Esophagus squamous epithelium (tissue), 5 donors: Measurements from ENCODE around the gene SCUBE2. TPM values are rescaled to one million over a fixed set of nuclear protein-coding genes. Genes with fewer than 3 reads are reported as not detected.

Experiments used
- DNase-seq: peaks from one replicate; lab custom pipeline; 2025; lab: John Stamatoyannopoulos, UW
- H3K27ac ChIP-seq, 4 donors: fragments of 200-600 bp; sonication (generic); one replicate each; pipeline ENCODE4 v1.5.1; 2016 to 2019; ENCODE audit warnings: mild to moderate bottlenecking in 1 of 4
- H3K27me3 ChIP-seq, 4 donors: fragments of 200-600 bp; sonication (generic); 1 replicate in 3 of 4; 2 replicates in 1 of 4; pipeline versions ENCODE4 v1.5.1 to v1.6.0; 2017 to 2021; ENCODE audit warnings: antibody characterized with exemption in 1 of 4
- H3K36me3 ChIP-seq, 3 donors: fragments of 200-600 bp; sonication (generic); one replicate each; pipeline ENCODE4 v1.5.1; 2016 to 2019
- H3K4me1 ChIP-seq, 3 donors: fragments of 200-600 bp; sonication (generic); one replicate each; pipeline ENCODE4 v1.5.1; 2017 to 2019
- H3K4me3 ChIP-seq, 4 donors: fragments of 200-600 bp; sonication (generic); 1 replicate in 3 of 4; 2 replicates in 1 of 4; pipeline ENCODE4 v1.5.1; 2016 to 2019; ENCODE audit warnings: mild to moderate bottlenecking in 2 of 4, moderate library complexity in 1 of 4
- H3K9me3 ChIP-seq, 3 donors: fragments of 200-600 bp; sonication (generic); one replicate each; pipeline ENCODE4 v1.5.1; 2016 to 2019
- CTCF ChIP-seq, 6 experiments: fragments of 450-650 bp in 4 of 6; fragments of 200-600 bp in 2 of 6; sonication (generic) in 2 of 6; IDR thresholded peaks; one replicate each; pipeline ENCODE4 v1.5.1; 2016 to 2019; ENCODE audit warnings: antibody characterized with exemption in 6 of 6, mild to moderate bottlenecking in 4 of 6, moderate library complexity in 4 of 6
- POLR2A ChIP-seq, 4 donors: fragments of 450-650 bp; IDR thresholded peaks; one replicate each; pipeline ENCODE4 v1.6.1; 2017; ENCODE audit warnings: antibody characterized with exemption in 4 of 4, mild to moderate bottlenecking in 4 of 4, moderate library complexity in 3 of 4
- WGBS, 2 donors: methylation state at CpG; one replicate each; pipeline ENCODE4 v1.1.5; 2018; 5-methylcytosine and 5-hydroxymethylcytosine counted together
- intact Hi-C: fragments of 100-400 bp; cut with DNase I; formaldehyde crosslinking; loops from one replicate; pipeline ENCODE4 v1.15.0; 2022
- total RNA-seq, 4 donors: library from RNA; depleted of rRNA; stranded (reverse); fragments of >200 nt; gene quantifications; one replicate each; pipeline ENCODE4 v1.1.0, GENCODE V29; 2016
- donor health status: DM: yes; HTN: yes; CAD: no.

SCUBE2 gene
- total RNA-seq, 4 donors from 2014 or later = 0.97 to 4.9 (median 3.8) TPM

DNA sequence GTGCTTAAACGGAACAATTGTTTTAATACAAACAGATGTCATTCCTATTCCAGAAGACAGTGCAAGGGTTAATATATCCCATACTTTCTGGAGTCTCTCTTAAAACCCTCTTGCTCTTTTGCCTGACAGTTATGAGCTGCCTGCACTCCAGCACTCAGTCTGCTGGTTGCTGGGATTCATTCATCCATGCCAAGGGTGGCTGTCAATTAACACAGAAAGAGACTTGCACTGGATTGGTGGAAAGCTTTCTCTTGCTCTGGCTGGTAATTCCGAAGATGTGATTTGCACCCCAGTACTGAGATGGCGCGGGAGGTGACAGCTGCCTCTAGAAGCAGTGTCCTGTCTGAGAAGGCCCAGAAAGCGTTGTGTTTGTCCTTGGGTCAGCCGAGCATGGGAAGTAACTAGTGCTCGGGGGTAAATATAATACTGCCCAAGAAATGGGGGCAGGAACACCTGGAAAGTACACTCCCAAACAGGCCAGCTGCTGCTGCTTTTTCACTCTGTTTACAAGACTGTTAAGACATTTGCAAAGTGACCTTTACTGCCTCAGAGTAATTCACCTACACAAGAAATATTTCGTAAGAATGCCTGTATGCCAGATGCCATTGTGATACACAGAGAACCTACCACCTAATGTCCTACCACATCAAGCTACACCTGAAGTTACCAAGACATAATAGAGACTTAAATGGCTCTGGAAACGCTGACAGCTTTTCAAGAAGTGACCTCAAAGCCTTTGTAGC is 20.5 kb downstream of the SCUBE2 start:
- no peak overlapping the region for H3K4me3 ChIP-seq
- intact Hi-C loops = no loop called here
- no peak overlapping the region for H3K27ac ChIP-seq
- no peaks in the 10 kb centered on the region for H3K4me1 ChIP-seq
- no peaks in the 10 kb centered on the region for H3K9me3 ChIP-seq
- no peak for TF ChIP-seq POLR2A (IDR thresholded peaks at IDR 0.05)
- no peak for TF ChIP-seq CTCF (IDR thresholded peaks at IDR 0.05)
- no peak for DNase-seq
- WGBS, 2 donors = 89% methylated on average over 8 to 9 of the region's 9 CpGs
- peaks cover 0 to 5% (median 0%) of the 10 kb centered on the region in 3 donors for H3K36me3 ChIP-seq
- no peaks in the 10 kb centered on the region for H3K27me3 ChIP-seq

DNA sequence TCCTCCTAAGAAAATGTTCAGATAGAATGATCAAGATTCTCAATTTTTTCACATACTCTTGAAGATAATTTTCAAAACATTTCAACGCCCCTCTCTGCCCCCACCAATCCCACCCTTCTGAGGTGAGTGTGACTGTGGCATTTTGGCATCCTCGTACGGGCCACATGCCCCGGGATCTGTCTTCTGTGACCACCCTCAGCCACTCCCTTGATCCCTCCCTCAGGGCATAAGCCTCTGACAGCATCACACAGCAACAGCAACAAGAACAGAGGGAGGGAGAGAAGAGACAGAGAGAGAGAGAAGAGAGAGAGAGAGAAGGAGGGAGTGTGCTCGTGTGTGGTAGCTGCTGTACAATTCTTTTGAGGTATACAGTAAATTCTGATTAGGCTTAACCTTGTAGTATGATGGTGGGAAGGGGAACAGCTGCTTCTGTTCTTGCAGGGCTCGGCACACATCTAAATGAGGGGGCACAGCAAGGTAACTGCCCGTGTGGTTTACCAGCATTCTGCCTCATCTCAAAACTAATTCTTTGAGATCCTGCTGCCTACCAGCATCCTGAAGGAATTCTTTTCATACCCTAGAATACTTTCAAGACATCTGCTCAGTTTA is 21.4 kb downstream of the SCUBE2 start:
- WGBS, 2 donors = 59 to 72% methylated on average over 4 to 7 of the region's 7 CpGs
- intact Hi-C loops = no loop called here
- Histone ChIP-seq H3K4me1 (no peaks in the 10 kb centered on the region), H3K27ac (no peak overlapping the region), H3K9me3 (no peaks in the 10 kb centered on the region), H3K4me3 (no peak overlapping the region), H3K27me3 (no peaks in the 10 kb centered on the region), H3K36me3 (peaks cover 0 to 5% (median 0%) of the 10 kb centered on the region in 3 donors)
- DNase-seq = no peak
- no peak for TF ChIP-seq CTCF (IDR thresholded peaks at IDR 0.05)
- TF ChIP-seq POLR2A (IDR thresholded peaks at IDR 0.05) = no peak

DNA sequence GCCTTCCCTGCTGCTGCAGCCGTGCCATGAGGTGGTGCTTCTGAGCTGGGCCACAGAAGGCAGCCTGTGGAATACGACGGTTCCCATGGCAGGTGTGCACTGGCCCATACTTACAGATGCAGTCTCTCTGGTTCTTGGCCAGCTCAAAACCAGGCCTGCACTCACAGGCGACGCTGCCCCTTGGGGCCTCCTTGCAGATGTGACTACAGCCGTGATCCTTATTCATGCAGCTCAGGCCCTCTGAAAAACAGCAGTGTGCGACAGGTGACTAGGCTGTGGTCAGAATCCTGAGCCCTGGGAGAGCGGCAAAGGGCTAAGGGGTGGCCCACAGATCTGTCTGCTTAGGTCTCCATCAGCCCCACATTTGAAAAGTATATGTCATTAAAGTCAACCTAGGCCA is 22.1 kb downstream of the SCUBE2 start:
- Histone ChIP-seq H3K27me3 (no peaks in the 10 kb centered on the region), H3K36me3 (peaks cover 0 to 5% (median 0%) of the 10 kb centered on the region in 3 donors)
- intact Hi-C loops = no loop called here

GRCh38 chr11:9066433-9066925 is 24.9 kb downstream of the SCUBE2 start:
- no peak for TF ChIP-seq POLR2A (IDR thresholded peaks at IDR 0.05)
- TF ChIP-seq CTCF (IDR thresholded peaks at IDR 0.05) = no peak
- no peak overlapping the region for H3K27ac ChIP-seq
- WGBS, 2 donors = 84 to 92% methylated on average over 2 to 4 of the region's 5 CpGs
- intact Hi-C loops = no loop called here
- no peaks in the 10 kb centered on the region for H3K9me3 ChIP-seq
- peaks cover 0 to 5% (median 0%) of the 10 kb centered on the region in 3 donors for H3K36me3 ChIP-seq
- no peak overlapping the region for H3K4me3 ChIP-seq
- no peak for DNase-seq
- no peaks in the 10 kb centered on the region for H3K4me1 ChIP-seq
- H3K27me3 ChIP-seq = no peaks in the 10 kb centered on the region

More for the DNA sequence above, 22.1 kb downstream of the SCUBE2 start:
- no peak for DNase-seq
- H3K4me1 ChIP-seq = no peaks in the 10 kb centered on the region
- no peak overlapping the region for H3K4me3 ChIP-seq
- no peaks in the 10 kb centered on the region for H3K9me3 ChIP-seq
- TF ChIP-seq POLR2A (IDR thresholded peaks at IDR 0.05) = no peak
- TF ChIP-seq CTCF (IDR thresholded peaks at IDR 0.05) = no peak
- H3K27ac ChIP-seq = no peak overlapping the region
- 100% methylated on average over 1 to 4 of the region's 8 CpGs for WGBS, 2 donors
